ENCODE measurements around the gene APOO. TPM values are rescaled to one million over a fixed set of nuclear protein-coding genes. Genes with fewer than 3 reads are reported as not detected.

The APOO gene
- total RNA-seq, 1 donor from 2014 or later: 6.7 TPM

- no peak for DNase-seq
Measured at GRCh38 chrX:23784470-23785331, 123.0 kb downstream of the APOO start.

GRCh38 chrX:23783589-23784469, 123.9 kb downstream of the APOO start:
- DNase-seq: no peak

Other genes with a start within 250 kb of the APOO start
- gene PRDX4, start 240.4 kb downstream of the APOO start, total RNA-seq: 123 TPM
- 28.3 TPM for gene ACOT9, start 164.7 kb downstream of the APOO start, total RNA-seq
- gene SAT1, start 124.8 kb downstream of the APOO start, total RNA-seq: 145 TPM
- not detected for gene CXorf58, start 68 bp upstream of the APOO start, total RNA-seq
- 17.7 TPM for gene KLHL15, start 119.2 kb upstream of the APOO start, total RNA-seq
- 204 TPM for gene EIF2S3, start 147.0 kb upstream of the APOO start, total RNA-seq
- 57.1 TPM for gene ZFX, start 241.8 kb upstream of the APOO start, total RNA-seq

Data from skin of body (tissue), 2 donors.